GM19468 (cell line): ENCODE results near the gene FAM168B.
"Not testable (repeated sequence)": the region's sequence is repeated elsewhere in the genome, so short reads cannot be mapped to it uniquely, and the experiment has no call there.

Experiments used
- ATAC-seq: cut with Tn5 transposase; IDR thresholded peaks from one replicate; pipeline ENCODE4 v1.9.1; 2021; ENCODE audit warnings: mild to moderate bottlenecking, moderate library complexity, moderate number of reproducible peaks; ENCODE audit not compliant: unreplicated experiment; ENCODE audit errors: extremely low read depth

FAM168B gene

GRCh38 chr2:131093006-131093695, at the start of gene FAM168B:
Gene FAM168B (minus strand): TSS chr2:131093460. CDS start chr2:131082646, 10,814 bp downstream.
- ATAC-seq = peak; percentile 67

- ATAC-seq = no peak
Observed at GRCh38 chr2:131142849-131143248, 49.6 kb upstream of the FAM168B start.

- no peak for ATAC-seq
Observed at GRCh38 chr2:131140581-131140980, 47.3 kb upstream of the FAM168B start.

- ATAC-seq = no peak
Observed at GRCh38 chr2:131132729-131133128, 39.5 kb upstream of the FAM168B start.

- ATAC-seq = no peak
Observed at GRCh38 chr2:131130298-131130596, 37.0 kb upstream of the FAM168B start.

GRCh38 chr2:131127981-131128380, 34.7 kb upstream of the FAM168B start:
- no peak for ATAC-seq

GRCh38 chr2:131127076-131127475, 33.8 kb upstream of the FAM168B start:
- ATAC-seq = no peak

GRCh38 chr2:131126436-131126835, 33.2 kb upstream of the FAM168B start:
- no peak for ATAC-seq

GRCh38 chr2:131125195-131125757, 32.0 kb upstream of the FAM168B start:
- no peak for ATAC-seq

GRCh38 chr2:131123192-131123591, 29.9 kb upstream of the FAM168B start:
- ATAC-seq = no peak

- no peak for ATAC-seq
Observed at GRCh38 chr2:131122496-131122895, 29.2 kb upstream of the FAM168B start.

GRCh38 chr2:131121464-131121863, 28.2 kb upstream of the FAM168B start:
- no peak for ATAC-seq

- no peak for ATAC-seq
Observed at GRCh38 chr2:131120815-131121317, 27.6 kb upstream of the FAM168B start.

GRCh38 chr2:131115752-131116151, 22.5 kb upstream of the FAM168B start:
- no peak for ATAC-seq

GRCh38 chr2:131114950-131115349, 21.7 kb upstream of the FAM168B start:
- ATAC-seq = not testable (repeated sequence)

GRCh38 chr2:131113566-131114227, 20.4 kb upstream of the FAM168B start:
- ATAC-seq = no peak

GRCh38 chr2:131112529-131112928, 19.3 kb upstream of the FAM168B start:
- no peak for ATAC-seq

GRCh38 chr2:131105950-131106801, 12.9 kb upstream of the FAM168B start:
- no peak for ATAC-seq

GRCh38 chr2:131105156-131105949, 12.1 kb upstream of the FAM168B start, which contains the start of gene PLEKHB2:
Gene PLEKHB2 (plus strand): TSS chr2:131105336. CDS start chr2:131120942, 15,606 bp downstream.
- ATAC-seq = peak; percentile 65
